Fibroblast of upper back skin (primary cell): ENCODE measurements around the gene AKAP6.
"Not testable (repeated sequence)": the region's sequence is repeated elsewhere in the genome, so short reads cannot be mapped to it uniquely, and the experiment has no call there.

Source experiments
- DNase-seq: peaks from one replicate; pipeline ENCODE4 v3.0.0-alpha.2; 2013

Gene AKAP6

DNA sequence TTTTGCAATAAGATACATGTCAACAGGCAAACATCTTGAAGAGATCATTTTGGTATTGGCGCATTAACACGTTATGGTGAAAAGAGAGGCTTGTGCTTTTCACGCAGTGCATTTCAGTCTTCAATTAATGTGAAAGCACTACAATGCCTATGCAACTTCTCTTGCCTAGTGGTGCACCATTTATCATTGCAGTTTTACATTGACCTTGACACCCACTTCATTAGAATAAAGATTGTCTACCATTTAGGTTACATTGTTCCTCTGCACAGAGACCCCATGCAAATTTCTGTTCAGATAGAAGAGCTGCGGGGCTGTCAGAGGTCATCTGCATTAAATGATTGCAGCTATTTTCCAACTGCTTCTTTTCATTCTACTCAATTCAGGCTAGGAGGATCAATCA, 397.4 kb downstream of the AKAP6 start:
- DNase-seq = no peak

GRCh38 chr14:32727832-32728231, 398.7 kb downstream of the AKAP6 start:
- DNase-seq = no peak

GRCh38 chr14:32728526-32728925, 399.4 kb downstream of the AKAP6 start:
- DNase-seq = no peak

DNA sequence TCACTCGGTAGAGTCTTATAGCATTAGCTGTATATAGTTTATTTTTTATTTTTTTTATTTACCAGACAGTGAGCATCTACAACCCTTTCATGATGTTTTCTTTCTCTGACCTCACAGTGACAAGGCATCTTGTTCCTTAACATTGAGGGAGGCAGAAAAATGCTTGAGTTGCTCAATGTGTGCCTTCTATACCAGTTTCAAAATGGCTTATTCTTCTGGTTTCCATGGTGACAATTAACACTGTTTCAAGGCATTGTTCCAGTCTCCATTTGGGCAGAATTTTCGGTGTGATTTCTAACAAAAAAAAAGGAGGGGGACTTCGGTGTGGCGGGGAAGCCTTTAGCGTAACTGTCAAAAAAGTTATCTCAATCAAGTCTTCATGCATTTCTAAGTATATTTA, 399.9 kb downstream of the AKAP6 start:
- DNase-seq = no peak

DNA sequence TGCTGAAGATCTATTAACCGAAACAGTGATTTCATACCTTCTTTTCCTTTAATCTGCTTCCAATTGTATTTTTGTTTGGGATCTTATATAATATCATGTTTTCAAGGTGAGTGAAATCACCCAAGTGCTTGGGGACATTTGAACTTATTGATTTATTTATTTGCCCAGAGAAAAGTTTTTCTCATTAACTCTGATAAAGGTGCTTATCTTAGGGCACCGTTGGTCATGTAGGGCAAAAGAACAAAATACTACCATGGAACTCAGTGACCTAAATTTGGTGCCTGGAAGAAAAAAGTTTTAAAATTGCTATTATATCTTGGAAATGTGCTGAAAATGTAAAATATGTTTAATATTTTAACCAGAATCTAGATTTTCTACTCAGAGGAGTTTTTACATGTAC, 402.2 kb downstream of the AKAP6 start:
- no peak for DNase-seq

GRCh38 chr14:32733015-32733414, 403.9 kb downstream of the AKAP6 start:
- DNase-seq = no peak

DNA sequence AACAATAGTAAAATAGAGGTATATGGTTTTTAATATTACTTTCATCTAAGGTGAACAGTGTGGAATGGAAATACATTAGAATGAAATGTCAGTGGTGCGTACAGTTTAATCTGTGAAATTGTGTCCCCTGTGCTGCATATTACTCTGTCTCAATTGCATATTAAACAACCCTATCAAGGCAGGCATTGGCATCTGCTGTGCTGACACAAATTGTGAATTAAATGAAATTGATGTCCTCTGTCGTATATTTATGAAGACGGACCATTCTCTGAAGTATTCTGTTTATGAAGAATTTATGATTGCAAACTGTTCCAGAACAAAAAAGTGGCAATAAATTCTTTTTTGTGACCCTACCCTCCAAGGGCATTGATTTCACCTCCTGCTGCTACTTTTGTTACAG, 405.2 kb downstream of the AKAP6 start:
- no peak for DNase-seq

GRCh38 chr14:32737621-32738020, 408.5 kb downstream of the AKAP6 start:
- no peak for DNase-seq

DNA sequence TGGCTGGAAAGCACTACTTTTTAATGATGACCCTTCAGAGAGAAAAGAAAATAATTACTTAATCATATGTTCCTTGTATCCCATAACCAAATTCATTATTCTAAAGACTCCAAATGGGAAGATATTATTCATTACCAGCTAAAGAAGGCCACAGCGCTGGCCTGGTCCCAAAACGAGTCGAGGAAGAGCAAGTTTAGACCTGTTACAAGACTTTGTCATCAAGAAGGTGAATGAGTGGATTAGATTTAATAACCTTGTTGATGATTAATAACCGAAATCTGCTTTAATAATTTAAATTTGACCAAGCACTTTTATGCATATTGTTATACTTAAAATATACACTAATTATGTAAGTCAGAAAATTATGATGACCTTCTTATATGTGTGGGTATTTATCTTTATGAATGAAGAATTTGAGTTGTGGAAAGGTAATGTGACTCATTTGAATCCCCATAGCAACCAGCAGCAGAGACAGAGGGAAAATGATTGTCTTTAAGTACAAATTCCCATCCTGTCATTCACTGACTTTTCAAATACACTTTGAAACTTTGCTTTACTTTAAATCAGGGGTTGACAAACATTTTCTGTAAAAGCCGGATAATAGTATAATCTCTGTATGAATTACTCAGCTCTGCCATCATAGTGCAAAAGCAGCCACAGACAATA, 409.2 kb downstream of the AKAP6 start:
- DNase-seq = no peak

GRCh38 chr14:32744811-32745445, 415.8 kb downstream of the AKAP6 start:
- no peak for DNase-seq

DNA sequence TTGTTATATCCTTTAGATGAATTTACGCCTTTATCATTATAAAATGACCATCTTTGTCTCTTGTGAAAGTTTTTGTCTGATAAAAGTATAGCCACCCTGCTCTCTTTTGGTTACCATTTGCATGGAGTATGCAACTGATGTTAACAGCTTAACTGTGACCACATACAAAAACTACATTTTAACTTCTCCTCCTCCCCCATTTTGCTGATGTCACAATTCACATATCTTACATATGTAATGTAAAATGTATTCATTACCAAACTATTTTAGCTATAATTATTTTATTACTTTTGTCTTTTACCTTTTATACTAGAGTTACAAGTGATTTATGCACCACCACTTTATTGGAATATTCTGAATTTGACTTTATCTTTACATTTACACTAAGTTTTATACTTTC, 425.1 kb downstream of the AKAP6 start:
- DNase-seq = no peak

DNA sequence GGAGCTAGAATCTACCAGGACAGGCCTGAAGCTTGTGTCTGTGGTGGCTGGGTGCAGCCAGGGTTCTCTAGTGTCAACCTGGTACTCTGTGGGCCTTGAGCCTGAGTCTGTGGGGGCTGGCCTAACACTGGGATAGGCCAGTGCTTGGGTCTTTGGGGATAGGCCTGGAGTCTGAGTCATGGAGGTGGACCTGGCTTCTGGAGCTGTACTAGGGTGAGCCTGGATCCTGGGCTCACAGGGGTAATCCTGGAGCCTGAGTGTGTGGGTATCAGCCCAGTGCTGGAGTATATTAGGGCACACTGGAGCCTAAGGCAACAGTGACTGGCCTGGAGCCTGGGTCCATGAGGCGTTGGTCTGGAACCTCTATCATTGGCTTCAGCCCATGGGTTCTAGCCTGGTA, 427.1 kb downstream of the AKAP6 start:
- no peak for DNase-seq

- no peak for DNase-seq
Observed at GRCh38 chr14:32756775-32757174, 427.7 kb downstream of the AKAP6 start.

DNA sequence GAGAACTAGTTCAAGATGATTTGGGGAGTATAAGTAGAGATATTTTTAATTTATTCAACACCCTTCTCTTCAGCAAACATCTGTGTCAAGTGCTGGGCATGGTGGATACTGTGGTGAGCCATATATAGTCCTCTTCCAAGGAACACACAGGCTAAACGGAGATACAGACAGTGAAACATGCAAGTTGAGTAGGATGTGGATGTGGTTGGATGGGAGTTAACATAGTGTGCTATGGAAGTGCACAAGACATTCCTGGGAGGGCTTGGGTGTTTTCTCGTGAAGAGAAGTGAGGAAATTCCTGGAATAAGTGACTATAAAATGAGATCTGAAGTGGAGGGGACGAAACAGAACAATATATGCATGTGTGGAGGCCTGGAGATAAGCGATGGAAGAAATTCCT, 428.5 kb downstream of the AKAP6 start:
- peak; percentile 4 for DNase-seq

DNA sequence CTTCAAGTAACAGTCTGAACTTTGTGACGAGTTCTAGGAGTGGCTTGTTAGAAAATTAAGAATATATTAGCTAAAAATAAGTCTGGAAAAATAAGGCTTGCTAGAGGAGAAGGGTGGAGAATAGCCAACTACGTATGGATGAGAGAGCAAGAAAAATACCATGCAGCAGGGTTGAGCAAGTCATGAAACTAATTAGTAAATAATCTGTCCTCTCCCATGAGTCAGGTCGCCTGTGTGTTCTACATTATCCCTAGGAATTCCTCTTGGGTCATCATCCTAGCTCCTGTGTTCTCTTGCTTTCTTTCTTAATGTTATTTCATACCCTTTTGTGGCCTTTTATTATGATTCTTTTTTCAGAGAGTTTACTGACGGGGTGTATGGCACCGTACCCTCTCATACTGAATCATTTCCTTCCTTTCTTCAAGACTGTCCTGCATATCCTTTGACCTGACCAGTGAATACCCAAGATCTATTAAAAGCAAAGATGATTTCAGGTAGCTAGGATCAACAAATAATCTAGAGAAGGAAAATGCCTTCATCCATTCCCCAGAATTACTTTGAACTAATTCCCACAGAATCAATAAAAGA, 432.4 kb downstream of the AKAP6 start:
- DNase-seq = peak; percentile 55

- peak; percentile 59 for DNase-seq
Observed at GRCh38 chr14:32762886-32763285, 433.8 kb downstream of the AKAP6 start.

DNA sequence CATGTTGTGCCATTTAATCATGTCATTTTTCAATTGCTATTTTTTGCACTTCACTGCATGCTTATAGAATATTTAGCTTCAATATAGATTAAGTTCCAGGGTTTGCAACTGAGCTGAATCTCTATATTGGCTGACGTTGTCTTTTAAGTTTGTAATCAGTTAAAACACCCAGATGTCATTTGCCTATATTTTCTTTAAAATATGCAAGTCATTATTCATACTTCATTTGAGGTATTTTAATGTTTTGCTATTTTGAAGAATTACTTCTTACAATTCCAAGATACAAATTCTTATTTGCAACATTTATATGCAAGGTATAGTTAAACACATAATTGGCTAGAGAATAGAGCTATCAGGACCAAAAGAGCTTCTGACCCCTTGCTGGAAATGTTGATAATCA, 434.6 kb downstream of the AKAP6 start:
- no peak for DNase-seq

DNA sequence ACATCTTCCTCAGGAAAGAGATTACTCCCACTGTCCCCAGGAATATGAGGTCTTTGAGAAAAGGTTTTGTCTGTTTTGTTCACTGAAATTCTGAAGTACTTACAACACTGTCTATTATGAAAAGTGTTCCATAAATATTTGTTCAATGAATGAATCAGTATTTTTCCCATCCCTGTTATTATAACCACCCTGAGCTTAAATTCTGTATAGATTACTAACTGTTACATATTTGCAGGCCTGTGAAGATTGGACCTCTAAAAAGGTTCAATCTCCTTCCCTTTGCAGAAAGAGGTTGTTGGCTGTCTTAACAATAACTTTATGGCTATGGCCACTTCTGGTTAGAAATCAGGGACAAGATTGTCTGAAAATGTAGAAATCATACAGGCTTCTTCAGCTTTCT, 435.0 kb downstream of the AKAP6 start:
- DNase-seq = peak; percentile 50

GRCh38 chr14:32770422-32770821, 441.3 kb downstream of the AKAP6 start:
- no peak for DNase-seq

DNA sequence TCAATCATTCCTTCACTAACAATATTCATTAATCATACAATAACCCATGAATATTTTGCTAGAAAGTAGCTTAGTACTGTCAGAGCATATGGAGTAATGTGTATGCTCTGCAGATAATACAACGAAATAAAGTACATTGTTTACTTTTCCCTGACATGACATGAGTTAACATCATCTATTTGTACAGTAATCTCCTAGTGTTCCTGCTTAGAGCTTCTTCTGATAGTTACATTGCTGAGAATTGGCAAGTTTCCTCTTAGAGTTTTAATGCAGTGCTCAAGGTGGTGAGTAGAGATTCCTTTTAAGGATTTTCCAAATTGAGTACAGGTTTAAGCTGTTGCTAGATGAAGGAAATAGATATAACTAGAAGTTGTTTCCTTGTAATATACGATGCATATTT, 445.1 kb downstream of the AKAP6 start:
- DNase-seq = no peak

- peak; percentile 5 for DNase-seq
Observed at GRCh38 chr14:32779840-32780239, 450.7 kb downstream of the AKAP6 start.

DNA sequence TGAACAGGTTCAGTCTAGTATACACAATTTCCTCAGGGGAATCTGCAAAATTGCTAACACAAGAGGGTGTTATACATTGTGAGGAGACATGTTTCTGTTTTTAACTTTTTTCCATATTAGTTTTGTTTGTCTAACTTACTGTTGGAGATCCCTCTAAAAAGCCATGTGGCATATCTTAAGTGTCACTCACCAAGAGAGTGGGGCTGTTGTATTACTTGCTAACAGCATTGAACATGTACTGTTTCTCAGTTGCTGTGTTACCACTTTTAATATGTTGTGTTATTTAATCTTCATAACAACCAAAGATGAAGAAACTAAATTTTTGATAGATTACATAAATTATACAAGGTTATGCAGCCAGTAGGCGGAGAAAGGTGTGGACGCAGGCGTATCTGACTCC, 455.3 kb downstream of the AKAP6 start:
- no peak for DNase-seq

GRCh38 chr14:32785585-32785984, 456.5 kb downstream of the AKAP6 start:
- DNase-seq = no peak

GRCh38 chr14:32786886-32787285, 457.8 kb downstream of the AKAP6 start:
- no peak for DNase-seq

- DNase-seq = not testable (repeated sequence)
Observed at GRCh38 chr14:32793033-32793432, 463.9 kb downstream of the AKAP6 start.
